Activated naive CD8-positive, alpha-beta T cell treated with anti-CD3 and anti-CD28 coated beads for 36 hours (primary cell): ENCODE results near the gene FGD6. TPM values are rescaled to one million over a fixed set of nuclear protein-coding genes. Genes with fewer than 3 reads are reported as not detected.
A peak's percentile ranks its signal among the peaks of the same experiment; 100 is the strongest.
"Not testable (repeated sequence)": the region's sequence is repeated elsewhere in the genome, so short reads cannot be mapped to it uniquely, and the experiment has no call there.

Source experiments
- DNase-seq: peaks from one replicate; pipeline ENCODE4 v3.0.0; 2021
- H3K27ac Mint-ChIP-seq: one replicate; pipeline ENCODE4 v1.8.0; 2022; ENCODE audit warnings: mild to moderate bottlenecking, moderate library complexity, mixed read lengths
- H3K27me3 Mint-ChIP-seq: one replicate; pipeline ENCODE4 v1.8.0; 2022; ENCODE audit warnings: mild to moderate bottlenecking, mixed read lengths
- H3K36me3 Mint-ChIP-seq: one replicate; pipeline ENCODE4 v1.8.0; 2021; ENCODE audit warnings: mild to moderate bottlenecking, mixed read lengths
- H3K4me1 Mint-ChIP-seq: one replicate; pipeline ENCODE4 v1.8.0; 2021; ENCODE audit warnings: mixed read lengths
- H3K4me3 Mint-ChIP-seq: one replicate; pipeline ENCODE4 v1.8.0; 2022; ENCODE audit warnings: mild to moderate bottlenecking, moderate library complexity, mixed read lengths
- H3K9me3 Mint-ChIP-seq: one replicate; pipeline ENCODE4 v1.8.0; 2022; ENCODE audit warnings: mixed read lengths
- total RNA-seq, 2 experiments: library from RNA; stranded (reverse); gene quantifications; one replicate each; pipeline ENCODE4 v1.2.3, GENCODE V29; 2021

Gene FGD6
- total RNA-seq, 2 experiments from 2014 or later: 0.70 to 0.87 TPM

GRCh38 chr12:95241138-95241537 is 23.9 kb upstream of the FGD6 start:
- H3K36me3 Mint-ChIP-seq: peaks cover 23% of the 10 kb centered on the region
- not testable (repeated sequence) for H3K27ac Mint-ChIP-seq, DNase-seq, H3K27me3 Mint-ChIP-seq, H3K9me3 Mint-ChIP-seq, H3K4me3 Mint-ChIP-seq
- H3K4me1 Mint-ChIP-seq: peaks cover 21% of the 10 kb centered on the region

DNA sequence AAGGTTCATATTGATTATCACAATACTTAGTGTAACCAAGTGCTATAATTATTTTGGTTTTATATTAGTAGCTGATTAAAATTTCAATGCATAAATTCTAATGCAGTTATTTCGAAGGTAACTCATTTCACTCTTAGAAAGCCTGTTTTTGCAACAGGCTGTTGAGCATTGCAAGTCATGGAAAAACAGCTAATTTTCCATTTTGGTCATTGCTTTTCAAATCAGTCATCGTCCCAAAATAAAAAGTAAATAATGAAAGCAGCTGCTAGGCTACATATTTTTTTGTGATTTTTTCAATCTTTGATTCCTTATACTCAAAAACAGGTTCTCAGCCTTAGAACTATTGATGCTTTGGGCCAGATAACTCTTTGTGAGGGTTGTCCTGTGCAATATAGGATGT is 23.3 kb upstream of the FGD6 start:
- H3K4me3 Mint-ChIP-seq: no peak overlapping the region
- peaks cover 29% of the 10 kb centered on the region for H3K36me3 Mint-ChIP-seq
- DNase-seq: no peak
- no peak overlapping the region for H3K27ac Mint-ChIP-seq
- no peaks in the 10 kb centered on the region for H3K9me3 Mint-ChIP-seq
- peaks cover 20% of the 10 kb centered on the region for H3K4me1 Mint-ChIP-seq
- H3K27me3 Mint-ChIP-seq: no peaks in the 10 kb centered on the region

DNA sequence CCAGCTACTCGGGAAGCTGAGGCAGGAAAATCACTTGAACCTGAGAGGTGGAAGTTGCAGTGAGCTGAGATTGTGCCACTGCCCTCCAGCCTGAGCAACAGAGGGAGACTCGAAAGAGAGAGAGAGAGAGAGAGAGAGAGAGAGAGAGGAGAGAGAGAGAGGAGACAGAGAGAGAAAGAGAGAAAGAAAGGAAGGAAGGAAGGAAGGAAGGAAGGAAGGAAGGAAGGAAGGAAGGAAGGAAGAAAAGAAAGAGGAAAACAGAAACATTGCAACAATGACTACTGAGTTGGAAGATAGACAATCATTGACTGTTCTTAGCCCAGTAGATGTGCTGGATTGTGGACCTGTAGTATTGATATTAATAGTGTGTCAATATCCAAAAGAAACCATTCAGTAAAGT is 22.6 kb upstream of the FGD6 start:
- H3K9me3 Mint-ChIP-seq, H3K27ac Mint-ChIP-seq, DNase-seq, H3K4me3 Mint-ChIP-seq, H3K27me3 Mint-ChIP-seq: not testable (repeated sequence)
- H3K4me1 Mint-ChIP-seq: peaks cover 17% of the 10 kb centered on the region
- H3K36me3 Mint-ChIP-seq: peaks cover 29% of the 10 kb centered on the region

DNA sequence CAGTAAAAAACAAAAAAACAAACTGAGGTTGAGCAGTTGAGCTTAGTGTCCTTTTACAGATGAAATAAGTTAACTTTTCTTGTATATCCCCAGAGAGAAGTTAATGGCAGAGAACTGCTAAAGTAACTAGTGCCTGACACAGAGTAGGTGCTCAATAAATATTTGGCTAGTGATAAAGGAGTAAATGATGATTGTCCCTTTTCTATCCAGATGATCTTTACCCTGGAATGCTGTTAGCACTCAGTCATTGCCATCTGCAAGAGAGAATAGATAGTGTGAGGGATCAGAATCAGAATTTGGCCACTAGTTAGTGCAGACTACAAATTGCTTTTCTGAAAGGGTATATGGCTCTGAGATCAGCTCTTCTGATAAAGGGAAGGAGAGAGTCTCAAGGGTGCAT is 21.9 kb upstream of the FGD6 start:
- Mint-ChIP-seq H3K27me3 (no peaks in the 10 kb centered on the region), H3K4me3 (no peak overlapping the region), H3K27ac (no peak overlapping the region), H3K36me3 (peaks cover 28% of the 10 kb centered on the region), H3K9me3 (no peaks in the 10 kb centered on the region), H3K4me1 (peaks cover 17% of the 10 kb centered on the region)
- DNase-seq: no peak

DNA sequence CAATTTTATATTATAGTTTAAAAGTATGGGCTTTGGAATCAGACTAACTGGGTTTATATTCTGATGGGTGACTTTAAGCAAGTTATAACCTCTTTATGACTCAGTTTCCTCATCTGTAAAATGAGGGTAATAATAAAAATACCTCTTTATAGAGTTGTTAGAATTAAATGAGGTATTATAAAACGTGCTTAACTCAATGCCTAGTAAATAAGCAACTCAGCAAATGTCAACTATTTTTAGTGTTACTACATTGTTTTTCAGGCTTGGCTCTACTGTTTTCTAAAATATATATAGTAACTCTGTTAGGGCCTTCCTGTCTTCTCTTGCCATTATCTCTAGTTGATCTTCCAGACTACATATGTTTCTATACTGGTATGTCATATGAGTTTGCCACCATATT is 20.9 kb upstream of the FGD6 start:
- Mint-ChIP-seq H3K4me1 (peaks cover 17% of the 10 kb centered on the region), H3K36me3 (peaks cover 24% of the 10 kb centered on the region), H3K4me3 (no peak overlapping the region), H3K27ac (no peak overlapping the region), H3K9me3 (no peaks in the 10 kb centered on the region), H3K27me3 (no peaks in the 10 kb centered on the region)
- no peak for DNase-seq

- peaks cover 26% of the 10 kb centered on the region for H3K36me3 Mint-ChIP-seq
- no peak overlapping the region for H3K4me3 Mint-ChIP-seq
- H3K9me3 Mint-ChIP-seq: no peaks in the 10 kb centered on the region
- H3K27me3 Mint-ChIP-seq: no peaks in the 10 kb centered on the region
- H3K27ac Mint-ChIP-seq: no peak overlapping the region
- DNase-seq: no peak
- peaks cover 19% of the 10 kb centered on the region for H3K4me1 Mint-ChIP-seq
Observed at GRCh38 chr12:95237315-95237714, 20.0 kb upstream of the FGD6 start.

GRCh38 chr12:95235621-95236020 is 18.4 kb upstream of the FGD6 start:
- H3K4me1 Mint-ChIP-seq: peaks cover 24% of the 10 kb centered on the region
- not testable (repeated sequence) for H3K9me3 Mint-ChIP-seq, H3K4me3 Mint-ChIP-seq, H3K27ac Mint-ChIP-seq, H3K27me3 Mint-ChIP-seq, DNase-seq
- H3K36me3 Mint-ChIP-seq: peaks cover 24% of the 10 kb centered on the region

DNA sequence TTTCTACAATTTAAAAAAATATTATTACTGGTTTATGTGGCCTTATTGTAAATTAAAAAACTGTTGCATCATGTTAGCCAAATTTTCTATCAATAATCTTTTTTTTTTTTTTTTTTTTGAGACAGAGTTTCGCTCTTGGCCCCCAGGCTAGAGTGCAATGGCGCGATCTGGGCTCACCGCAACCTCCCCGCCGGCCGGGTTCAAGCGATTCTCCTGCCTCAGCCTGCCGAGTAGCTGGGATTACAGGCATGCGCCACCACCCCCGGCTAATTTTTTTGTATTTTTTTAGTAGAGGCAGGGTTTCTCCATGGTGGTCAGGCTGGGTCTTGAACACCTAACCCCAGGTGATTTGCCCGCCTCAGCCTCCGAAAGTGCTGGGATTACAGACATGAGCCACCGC is 16.9 kb upstream of the FGD6 start:
- not testable (repeated sequence) for H3K9me3 Mint-ChIP-seq, H3K4me3 Mint-ChIP-seq, H3K27ac Mint-ChIP-seq, H3K27me3 Mint-ChIP-seq, DNase-seq
- peaks cover 22% of the 10 kb centered on the region for H3K36me3 Mint-ChIP-seq
- peaks cover 16% of the 10 kb centered on the region for H3K4me1 Mint-ChIP-seq

GRCh38 chr12:95231190-95231589 is 13.9 kb upstream of the FGD6 start:
- peaks cover 13% of the 10 kb centered on the region for H3K36me3 Mint-ChIP-seq
- DNase-seq: no peak
- H3K4me1 Mint-ChIP-seq: peaks cover 17% of the 10 kb centered on the region
- H3K27ac Mint-ChIP-seq: no peak overlapping the region
- H3K4me3 Mint-ChIP-seq: no peak overlapping the region
- no peaks in the 10 kb centered on the region for H3K9me3 Mint-ChIP-seq
- H3K27me3 Mint-ChIP-seq: no peaks in the 10 kb centered on the region

DNA sequence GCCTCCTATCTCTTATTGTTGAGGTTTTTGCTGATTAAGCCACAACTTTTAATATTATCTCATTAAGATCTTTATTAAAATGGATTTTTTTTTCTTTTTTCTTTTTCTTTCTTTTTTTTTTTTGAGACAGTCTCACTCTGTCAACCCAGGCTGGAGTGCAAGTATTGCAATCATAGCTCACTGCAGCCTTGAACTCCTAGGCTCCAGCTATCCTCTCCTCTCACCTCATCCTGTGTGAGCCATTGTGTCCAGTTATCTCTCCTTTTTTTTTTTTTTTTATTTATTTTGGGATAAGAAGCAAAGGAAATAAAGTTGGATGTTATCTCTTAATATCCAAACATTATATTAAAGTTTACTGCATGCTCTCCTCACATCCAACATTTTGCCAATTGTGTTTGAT is 13.0 kb upstream of the FGD6 start:
- Mint-ChIP-seq H3K27ac (no peak overlapping the region), H3K36me3 (peaks cover 7% of the 10 kb centered on the region), H3K4me3 (no peak overlapping the region), H3K27me3 (no peaks in the 10 kb centered on the region), H3K4me1 (peaks cover 17% of the 10 kb centered on the region), H3K9me3 (no peaks in the 10 kb centered on the region)
- DNase-seq: no peak

DNA sequence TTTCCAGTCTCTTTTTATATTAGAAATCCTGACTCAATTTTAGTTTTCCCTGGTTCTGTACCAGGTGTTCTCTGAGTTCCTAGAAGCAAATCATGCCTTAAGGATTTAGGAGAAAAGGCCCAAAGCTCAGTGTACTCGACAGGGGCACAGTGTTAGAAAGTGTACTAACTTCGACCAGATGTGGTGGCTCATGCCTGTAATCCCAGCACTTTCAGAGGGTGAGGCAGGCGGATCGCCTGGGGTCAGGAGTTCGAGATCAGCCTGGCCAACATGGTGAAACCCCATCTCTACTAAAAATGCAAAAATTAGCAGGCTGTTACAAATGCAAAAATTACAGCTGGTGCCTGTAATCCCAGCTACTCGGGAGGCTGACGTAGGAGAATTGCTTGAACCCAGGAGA is 12.4 kb upstream of the FGD6 start:
- H3K36me3 Mint-ChIP-seq: peaks cover 11% of the 10 kb centered on the region
- no peaks in the 10 kb centered on the region for H3K27me3 Mint-ChIP-seq
- H3K27ac Mint-ChIP-seq: no peak overlapping the region
- DNase-seq: no peak
- no peak overlapping the region for H3K4me3 Mint-ChIP-seq
- peaks cover 20% of the 10 kb centered on the region for H3K4me1 Mint-ChIP-seq
- no peaks in the 10 kb centered on the region for H3K9me3 Mint-ChIP-seq

DNA sequence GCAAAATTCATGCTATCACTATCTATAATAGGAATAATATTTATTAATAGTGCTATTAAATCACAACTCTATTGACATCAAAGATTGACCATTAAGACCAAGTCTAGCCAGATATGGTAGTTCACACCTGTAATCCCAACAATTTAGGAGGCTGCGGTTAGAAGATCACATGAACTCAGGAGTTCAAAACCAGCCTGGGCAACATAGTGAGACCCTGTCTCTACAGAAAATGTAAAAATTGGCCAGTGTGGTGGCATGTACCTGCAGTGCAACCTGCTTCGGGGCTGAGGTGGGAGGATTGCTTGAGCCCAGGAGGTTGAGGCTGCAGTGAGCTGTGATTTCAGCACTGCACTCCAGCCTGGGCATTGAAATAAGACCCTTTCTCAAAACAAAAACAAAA is 11.3 kb upstream of the FGD6 start:
- Mint-ChIP-seq H3K9me3 (no peaks in the 10 kb centered on the region), H3K4me3 (no peak overlapping the region), H3K4me1 (peaks cover 29% of the 10 kb centered on the region), H3K27me3 (no peaks in the 10 kb centered on the region), H3K36me3 (peaks cover 16% of the 10 kb centered on the region), H3K27ac (no peak overlapping the region)
- DNase-seq: no peak

DNA sequence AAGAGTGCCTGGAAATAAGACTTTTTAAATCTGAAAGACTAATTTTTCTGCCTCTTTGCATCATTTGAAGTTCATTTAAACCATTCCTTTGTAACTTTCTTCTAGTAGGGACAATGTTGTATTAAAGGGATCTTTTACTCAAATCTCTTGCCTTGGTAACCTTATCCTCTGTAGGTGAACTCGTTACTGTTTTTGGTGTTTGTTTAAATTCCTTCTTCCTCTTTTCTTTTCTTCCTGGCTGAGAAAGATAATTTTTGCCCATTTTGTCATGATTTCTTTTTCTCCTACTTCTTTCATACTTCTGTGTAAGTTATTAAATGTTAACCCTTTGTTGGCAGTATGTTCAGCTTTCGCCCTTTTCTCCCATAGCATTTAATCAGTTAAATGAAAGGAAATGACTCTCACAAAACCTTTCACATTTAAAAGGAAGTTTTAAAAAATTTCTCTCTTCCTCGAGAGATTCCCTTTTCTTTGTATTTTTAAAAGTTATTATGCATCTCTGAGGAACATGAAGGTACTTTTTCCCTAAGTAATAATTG is 10.6 kb upstream of the FGD6 start:
- peaks cover 29% of the 10 kb centered on the region for H3K4me1 Mint-ChIP-seq
- H3K27ac Mint-ChIP-seq: no peak overlapping the region
- no peak overlapping the region for H3K4me3 Mint-ChIP-seq

DNA sequence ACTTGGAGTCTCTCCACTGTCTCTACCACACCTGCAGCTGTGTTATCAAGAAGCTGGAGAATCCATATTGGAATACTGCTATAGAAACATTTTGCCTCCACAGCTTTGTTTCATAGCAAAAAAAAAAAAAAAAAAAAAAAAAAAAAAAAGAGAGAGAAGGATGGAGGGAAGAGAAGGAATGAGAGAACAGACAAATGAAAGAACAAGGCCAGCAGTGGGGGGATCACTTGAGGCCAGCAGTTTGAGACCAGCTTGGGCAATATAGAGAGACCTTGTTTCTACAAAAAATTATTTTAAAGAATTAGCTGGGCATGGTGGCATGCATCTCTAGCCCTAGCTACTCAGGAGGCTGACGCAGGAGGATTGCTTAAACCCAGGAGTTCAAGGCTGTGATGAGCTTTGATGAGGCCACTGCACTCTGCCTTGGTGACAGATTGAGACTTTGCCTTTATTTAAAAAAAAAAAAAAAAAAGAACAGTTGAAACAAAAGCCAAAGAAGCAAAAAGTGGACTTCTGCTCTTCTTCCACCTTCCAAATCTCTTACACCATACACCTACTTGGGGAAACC is 8.5 kb upstream of the FGD6 start:
- H3K9me3 Mint-ChIP-seq: no peaks in the 10 kb centered on the region
- DNase-seq: no peak
- peaks cover 16% of the 10 kb centered on the region for H3K36me3 Mint-ChIP-seq
- no peaks in the 10 kb centered on the region for H3K27me3 Mint-ChIP-seq
- H3K27ac Mint-ChIP-seq: no peak overlapping the region
- peaks cover 31% of the 10 kb centered on the region for H3K4me1 Mint-ChIP-seq
- H3K4me3 Mint-ChIP-seq: no peak overlapping the region

More for the DNA sequence above, 10.6 kb upstream of the FGD6 start:
- peaks cover 13% of the 10 kb centered on the region for H3K36me3 Mint-ChIP-seq
- no peaks in the 10 kb centered on the region for H3K9me3 Mint-ChIP-seq
- no peak for DNase-seq
- no peaks in the 10 kb centered on the region for H3K27me3 Mint-ChIP-seq

DNA sequence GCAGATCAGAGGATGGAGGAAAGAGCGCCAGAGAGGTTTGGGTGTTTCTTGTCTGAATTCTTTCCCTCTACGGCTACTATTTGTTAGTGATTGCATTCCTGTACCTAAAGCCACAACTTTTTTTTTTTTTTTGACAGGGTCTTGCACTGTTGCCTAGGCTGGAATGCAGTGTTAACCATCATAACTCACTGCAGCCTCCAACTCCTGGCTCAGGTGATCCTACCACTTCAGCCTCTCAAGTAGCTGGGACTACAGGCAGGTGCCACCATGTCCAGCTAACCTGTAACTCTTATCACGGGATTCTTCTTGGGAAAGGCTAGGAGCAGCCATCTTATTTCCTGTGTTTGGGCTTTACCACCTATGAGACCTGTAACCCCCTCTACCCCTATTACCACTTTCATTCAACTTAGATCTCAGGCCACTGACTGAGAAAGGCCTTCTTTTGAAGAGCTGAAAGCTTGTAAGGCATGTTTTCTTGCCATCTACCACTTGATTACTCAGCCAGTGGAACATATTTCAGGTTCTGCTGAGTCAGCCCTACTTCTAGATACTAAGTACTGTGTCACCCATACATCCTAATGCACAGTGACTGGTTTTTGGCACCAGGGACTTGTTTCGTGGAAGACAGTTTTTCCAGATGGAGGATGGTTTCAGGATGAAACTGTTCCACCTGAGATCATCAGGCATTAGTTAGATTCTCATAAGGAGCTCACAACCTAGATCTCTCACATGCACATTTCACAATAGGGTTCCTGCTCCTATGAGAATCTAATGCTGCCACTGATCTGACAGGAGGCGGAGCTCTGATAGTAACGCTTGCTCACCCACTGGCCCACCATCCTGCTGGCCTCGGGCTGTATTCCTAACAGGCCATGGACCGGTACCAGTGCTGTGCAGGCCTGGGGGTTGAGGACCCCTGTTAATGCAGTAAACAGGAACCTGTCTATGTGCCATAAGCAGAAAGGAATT is 7.2 kb upstream of the FGD6 start:
- DNase-seq: no peak
- H3K27me3 Mint-ChIP-seq: no peaks in the 10 kb centered on the region
- H3K36me3 Mint-ChIP-seq: peaks cover 25% of the 10 kb centered on the region
- no peak overlapping the region for H3K4me3 Mint-ChIP-seq
- H3K4me1 Mint-ChIP-seq: peaks cover 36% of the 10 kb centered on the region
- H3K9me3 Mint-ChIP-seq: peaks cover 2% of the 10 kb centered on the region
- peak overlapping the region; percentile 48 for H3K27ac Mint-ChIP-seq
